ENCODE results near the gene NTRK2.

NTRK2 gene

GRCh38 chr9:84823421-84824271 is 154.1 kb downstream of the NTRK2 start:
- DNase-seq = no peak

- DNase-seq = no peak
Measured at GRCh38 chr9:84827216-84827765, 157.8 kb downstream of the NTRK2 start.

GRCh38 chr9:84828046-84828445 is 158.5 kb downstream of the NTRK2 start:
- no peak for DNase-seq

- DNase-seq = no peak
Measured at GRCh38 chr9:84829471-84829870, 159.9 kb downstream of the NTRK2 start.

GRCh38 chr9:84829997-84830696 is 160.6 kb downstream of the NTRK2 start:
- DNase-seq = no peak

GRCh38 chr9:84831377-84831776 is 161.8 kb downstream of the NTRK2 start:
- no peak for DNase-seq

GRCh38 chr9:84832453-84832852 is 162.9 kb downstream of the NTRK2 start:
- no peak for DNase-seq

- no peak for DNase-seq
Measured at GRCh38 chr9:84834426-84834825, 164.9 kb downstream of the NTRK2 start.

GRCh38 chr9:84835745-84836144 is 166.2 kb downstream of the NTRK2 start:
- DNase-seq = no peak

GRCh38 chr9:84838879-84839278 is 169.3 kb downstream of the NTRK2 start:
- DNase-seq = no peak

GRCh38 chr9:84839541-84839940 is 170.0 kb downstream of the NTRK2 start:
- DNase-seq = no peak

GRCh38 chr9:84841931-84842330 is 172.4 kb downstream of the NTRK2 start:
- no peak for DNase-seq

GRCh38 chr9:84843175-84843824 is 173.8 kb downstream of the NTRK2 start:
- no peak for DNase-seq

- no peak for DNase-seq
Measured at GRCh38 chr9:84845956-84846900, 176.7 kb downstream of the NTRK2 start.

GRCh38 chr9:84846906-84847305 is 177.4 kb downstream of the NTRK2 start:
- no peak for DNase-seq

GRCh38 chr9:84849049-84849448 is 179.5 kb downstream of the NTRK2 start:
- DNase-seq = no peak

- no peak for DNase-seq
Measured at GRCh38 chr9:84850830-84851392, 181.4 kb downstream of the NTRK2 start.

GRCh38 chr9:84851935-84852585 is 182.5 kb downstream of the NTRK2 start:
- no peak for DNase-seq

- no peak for DNase-seq
Measured at GRCh38 chr9:84852617-84853301, 183.2 kb downstream of the NTRK2 start.

- DNase-seq = no peak
Measured at GRCh38 chr9:84856181-84856632, 186.7 kb downstream of the NTRK2 start.

- no peak for DNase-seq
Measured at GRCh38 chr9:84857211-84857610, 187.7 kb downstream of the NTRK2 start.
